Measurements from ENCODE around the gene PIK3AP1.
"Not testable (repeated sequence)": the region's sequence is repeated elsewhere in the genome, so short reads cannot be mapped to it uniquely, and the experiment has no call there.

PIK3AP1 gene

DNA sequence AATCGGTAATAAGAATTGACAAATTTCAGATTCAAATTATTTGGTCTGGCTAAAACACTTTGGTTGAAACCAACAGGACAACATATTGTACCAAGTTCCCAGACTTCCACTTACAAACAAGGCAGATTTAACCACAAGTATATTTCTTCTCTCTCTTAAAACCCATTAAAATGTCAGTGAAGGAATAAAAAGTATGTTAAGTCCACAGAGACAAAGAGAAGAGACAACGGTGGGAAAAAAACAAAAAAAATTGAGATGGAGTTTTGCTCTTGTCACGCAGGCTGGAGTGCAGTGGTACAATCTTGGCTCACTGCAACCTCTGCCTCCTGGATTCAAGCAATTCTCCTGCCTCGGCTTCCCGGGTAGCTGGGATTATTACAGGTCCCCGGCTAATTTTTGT, 149.8 kb downstream of the PIK3AP1 start:
- H3K9me3 ChIP-seq (ENCODE audit: insufficient read depth, low read depth, low read length) = no peaks in the 10 kb centered on the region
- 96% methylated on average over 6 of the region's 6 CpGs for WGBS
- H3K9ac ChIP-seq (ENCODE audit: low read depth, low read length) = no peak overlapping the region
- H3K27me3 ChIP-seq (ENCODE audit: insufficient read depth, low read length) = no peaks in the 10 kb centered on the region
- H3K27ac ChIP-seq (ENCODE audit: low read depth, low read length) = no peak overlapping the region
- H3K4me3 ChIP-seq (ENCODE audit: low read length) = no peak overlapping the region
- peaks cover 18% of the 10 kb centered on the region for H3K4me1 ChIP-seq (ENCODE audit: insufficient read depth, low read length)
- H3K36me3 ChIP-seq (ENCODE audit: insufficient read depth, low read length) = peaks cover 39% of the 10 kb centered on the region

DNA sequence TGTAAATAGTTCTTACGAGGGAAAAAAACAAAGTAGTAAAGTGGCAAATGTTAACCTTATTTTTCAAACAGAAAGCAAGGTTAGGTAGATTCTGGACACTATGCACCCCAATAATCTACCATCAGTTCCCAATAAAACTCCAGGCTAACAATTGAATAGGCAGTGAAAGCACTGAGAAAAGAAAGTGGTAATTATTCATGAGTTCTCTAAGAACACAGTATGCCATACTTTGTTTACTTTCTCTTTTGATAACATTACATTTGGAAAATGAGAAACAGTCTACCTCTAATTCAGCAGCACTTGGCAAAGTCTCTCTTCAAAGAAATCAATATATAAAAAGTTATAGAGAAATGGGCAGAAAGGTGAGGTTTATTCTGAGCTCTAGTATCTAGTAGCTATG, 151.9 kb downstream of the PIK3AP1 start:
- no peak overlapping the region for H3K27ac ChIP-seq (ENCODE audit: low read depth, low read length)
- no peaks in the 10 kb centered on the region for H3K9me3 ChIP-seq (ENCODE audit: insufficient read depth, low read depth, low read length)
- no CpG with 5 or more reads among the region's 1 CpG for WGBS
- H3K4me1 ChIP-seq (ENCODE audit: insufficient read depth, low read length) = peaks cover 18% of the 10 kb centered on the region
- H3K36me3 ChIP-seq (ENCODE audit: insufficient read depth, low read length) = peaks cover 47% of the 10 kb centered on the region
- H3K4me3 ChIP-seq (ENCODE audit: low read length) = no peak overlapping the region
- no peaks in the 10 kb centered on the region for H3K27me3 ChIP-seq (ENCODE audit: insufficient read depth, low read length)
- no peak overlapping the region for H3K9ac ChIP-seq (ENCODE audit: low read depth, low read length)

DNA sequence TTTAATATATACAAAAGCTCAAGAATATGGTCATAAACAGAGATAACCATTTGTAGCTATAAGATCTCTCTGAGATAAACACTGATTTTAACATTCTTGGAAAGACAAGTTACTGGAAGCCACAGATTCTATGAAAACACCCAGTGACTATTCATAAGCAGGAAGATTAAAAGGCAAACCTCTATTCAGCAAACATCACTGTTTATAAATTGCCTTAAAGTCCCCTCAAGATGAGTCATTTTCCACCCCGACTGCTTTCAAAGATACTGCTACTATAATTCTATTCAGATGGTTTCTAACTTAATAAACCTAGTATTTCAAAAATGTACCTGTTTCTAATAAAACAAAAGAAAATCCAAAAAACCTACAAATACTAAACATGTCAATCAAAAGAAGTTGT, 154.5 kb downstream of the PIK3AP1 start:
- Histone ChIP-seq H3K36me3 (ENCODE audit: insufficient read depth, low read length) (peaks cover 60% of the 10 kb centered on the region), H3K4me3 (ENCODE audit: low read length) (no peak overlapping the region), H3K9ac (ENCODE audit: low read depth, low read length) (no peak overlapping the region), H3K9me3 (ENCODE audit: insufficient read depth, low read depth, low read length) (no peaks in the 10 kb centered on the region), H3K4me1 (ENCODE audit: insufficient read depth, low read length) (0 out of 2 replicates have a peak, but pooled peaks cover 3% of the 10 kb centered on the region), H3K27ac (ENCODE audit: low read depth, low read length) (no peak overlapping the region), H3K27me3 (ENCODE audit: insufficient read depth, low read length) (no peaks in the 10 kb centered on the region)
- 88% methylated on average over 1 of the region's 1 CpG for WGBS

DNA sequence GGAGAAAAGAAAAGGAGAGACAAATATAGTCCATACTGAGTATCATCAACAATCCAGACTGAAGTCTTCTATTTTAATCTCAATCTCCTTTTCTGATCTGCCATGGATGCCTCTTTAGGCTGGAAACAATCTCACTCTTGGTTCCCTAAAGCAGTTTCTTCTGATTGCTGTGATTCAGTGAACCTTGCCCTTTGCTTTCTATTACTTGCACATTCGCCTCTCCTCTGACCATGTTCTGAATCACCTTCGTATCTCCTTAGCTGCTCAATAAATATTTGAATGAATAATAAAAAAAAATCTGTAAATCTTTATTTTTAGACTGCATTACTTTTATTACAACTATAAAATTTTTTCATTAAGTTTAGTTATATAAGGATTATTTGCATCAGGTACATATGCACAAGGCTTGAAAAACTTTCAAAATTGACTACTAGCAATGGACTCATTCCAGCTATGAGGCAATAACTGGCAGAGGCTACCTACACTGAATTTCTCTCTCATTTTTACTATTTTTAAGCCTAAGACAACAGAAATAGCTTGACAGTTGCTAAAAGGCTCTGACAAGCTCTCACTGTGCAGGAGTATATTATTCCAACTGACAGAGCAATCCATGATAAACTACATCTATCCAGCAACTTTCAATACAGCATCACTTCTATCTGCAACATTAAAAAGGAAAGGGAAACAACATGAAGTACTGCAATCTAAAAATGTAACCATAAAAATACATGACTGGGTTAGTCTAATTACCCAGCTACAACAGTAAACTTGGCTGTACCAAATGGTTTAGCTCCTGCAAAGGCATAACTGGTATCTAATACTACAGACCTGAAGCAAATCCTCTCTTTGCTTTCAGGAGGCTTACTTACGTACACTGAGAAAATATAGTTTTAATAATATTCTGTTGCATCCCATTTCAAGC, 159.1 kb downstream of the PIK3AP1 start:
- peaks cover 62% of the 10 kb centered on the region for H3K36me3 ChIP-seq (ENCODE audit: insufficient read depth, low read length)
- no peaks in the 10 kb centered on the region for H3K9me3 ChIP-seq (ENCODE audit: insufficient read depth, low read depth, low read length)
- no peak overlapping the region for H3K4me3 ChIP-seq (ENCODE audit: low read length)
- H3K9ac ChIP-seq (ENCODE audit: low read depth, low read length) = no peak overlapping the region
- 92% methylated on average over 1 of the region's 3 CpGs for WGBS
- H3K4me1 ChIP-seq (ENCODE audit: insufficient read depth, low read length) = no peaks in the 10 kb centered on the region
- H3K27me3 ChIP-seq (ENCODE audit: insufficient read depth, low read length) = no peaks in the 10 kb centered on the region
- H3K27ac ChIP-seq (ENCODE audit: low read depth, low read length) = no peak overlapping the region

DNA sequence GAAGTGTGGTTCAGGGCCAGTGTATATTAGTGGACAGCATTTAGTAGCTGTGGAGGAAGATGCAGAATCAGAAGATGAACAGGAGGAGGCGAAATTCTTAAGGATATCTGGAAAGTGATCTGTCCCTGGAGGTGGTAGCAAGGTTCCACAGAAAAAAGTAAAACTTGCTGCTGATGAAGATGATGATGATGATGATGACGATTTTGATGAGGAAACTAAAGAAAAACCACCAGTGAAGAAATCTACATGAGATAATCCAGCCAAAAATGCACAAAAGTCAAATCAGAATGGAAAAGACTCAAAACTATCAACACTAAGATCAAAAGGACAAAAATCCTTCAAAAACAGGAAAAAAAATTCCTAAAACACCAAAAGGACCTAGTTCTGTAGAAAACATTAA, 159.8 kb downstream of the PIK3AP1 start:
- H3K9ac ChIP-seq (ENCODE audit: low read depth, low read length) = no peak overlapping the region
- no peaks in the 10 kb centered on the region for H3K27me3 ChIP-seq (ENCODE audit: insufficient read depth, low read length)
- H3K4me1 ChIP-seq (ENCODE audit: insufficient read depth, low read length) = no peaks in the 10 kb centered on the region
- 95% methylated on average over 2 of the region's 2 CpGs for WGBS
- H3K27ac ChIP-seq (ENCODE audit: low read depth, low read length) = no peak overlapping the region
- no peak overlapping the region for H3K4me3 ChIP-seq (ENCODE audit: low read length)
- peaks cover 65% of the 10 kb centered on the region for H3K36me3 ChIP-seq (ENCODE audit: insufficient read depth, low read length)
- no peaks in the 10 kb centered on the region for H3K9me3 ChIP-seq (ENCODE audit: insufficient read depth, low read depth, low read length)

DNA sequence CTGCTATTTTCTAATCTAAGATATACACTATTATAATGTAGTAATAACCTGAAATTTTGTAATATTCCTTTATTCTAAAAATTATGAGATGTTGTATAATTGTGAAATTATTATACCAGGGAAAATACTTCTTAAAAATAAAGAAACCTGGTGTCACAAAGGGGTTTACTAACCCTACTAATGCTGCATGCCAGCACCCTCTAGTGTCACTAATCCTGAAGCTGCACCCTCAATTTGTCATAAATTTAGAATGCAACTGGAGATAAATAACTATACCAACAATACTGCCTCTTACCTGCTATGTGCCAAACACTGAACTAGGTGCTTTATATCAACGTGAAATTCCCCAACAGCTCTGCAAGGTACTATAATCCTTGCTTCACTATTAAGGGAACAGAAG, 164.3 kb downstream of the PIK3AP1 start:
- peaks cover 71% of the 10 kb centered on the region for H3K36me3 ChIP-seq (ENCODE audit: insufficient read depth, low read length)
- H3K27me3 ChIP-seq (ENCODE audit: insufficient read depth, low read length) = no peaks in the 10 kb centered on the region
- H3K4me1 ChIP-seq (ENCODE audit: insufficient read depth, low read length) = no peaks in the 10 kb centered on the region
- no peak overlapping the region for H3K9ac ChIP-seq (ENCODE audit: low read depth, low read length)
- H3K4me3 ChIP-seq (ENCODE audit: low read length) = no peak overlapping the region
- H3K9me3 ChIP-seq (ENCODE audit: insufficient read depth, low read depth, low read length) = no peaks in the 10 kb centered on the region
- WGBS = 83% methylated on average over 1 of the region's 1 CpG
- no peak overlapping the region for H3K27ac ChIP-seq (ENCODE audit: low read depth, low read length)

DNA sequence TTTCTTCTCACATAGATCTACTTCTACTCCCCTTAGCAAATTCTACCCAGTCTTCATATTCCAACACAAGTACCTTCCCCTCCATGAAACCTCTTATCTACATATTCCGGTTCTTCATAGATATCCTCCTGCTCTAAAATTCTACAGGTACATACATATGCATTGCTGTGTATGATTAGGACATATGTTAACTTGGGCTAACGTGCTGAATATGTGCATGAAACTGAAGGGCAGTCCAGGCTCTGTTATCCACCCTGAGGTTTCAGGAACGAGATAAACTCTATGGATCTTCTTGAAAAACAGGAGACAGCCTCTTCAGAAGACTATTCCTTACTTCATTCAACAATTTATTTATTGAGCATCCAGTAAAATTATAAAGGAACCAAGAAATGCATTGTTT, 165.0 kb downstream of the PIK3AP1 start:
- H3K27me3 ChIP-seq (ENCODE audit: insufficient read depth, low read length) = no peaks in the 10 kb centered on the region
- H3K9me3 ChIP-seq (ENCODE audit: insufficient read depth, low read depth, low read length) = no peaks in the 10 kb centered on the region
- no peak overlapping the region for H3K27ac ChIP-seq (ENCODE audit: low read depth, low read length)
- H3K9ac ChIP-seq (ENCODE audit: low read depth, low read length) = no peak overlapping the region
- WGBS = 98% methylated on average over 3 of the region's 3 CpGs
- no peak overlapping the region for H3K4me3 ChIP-seq (ENCODE audit: low read length)
- no peaks in the 10 kb centered on the region for H3K4me1 ChIP-seq (ENCODE audit: insufficient read depth, low read length)
- H3K36me3 ChIP-seq (ENCODE audit: insufficient read depth, low read length) = peaks cover 71% of the 10 kb centered on the region

DNA sequence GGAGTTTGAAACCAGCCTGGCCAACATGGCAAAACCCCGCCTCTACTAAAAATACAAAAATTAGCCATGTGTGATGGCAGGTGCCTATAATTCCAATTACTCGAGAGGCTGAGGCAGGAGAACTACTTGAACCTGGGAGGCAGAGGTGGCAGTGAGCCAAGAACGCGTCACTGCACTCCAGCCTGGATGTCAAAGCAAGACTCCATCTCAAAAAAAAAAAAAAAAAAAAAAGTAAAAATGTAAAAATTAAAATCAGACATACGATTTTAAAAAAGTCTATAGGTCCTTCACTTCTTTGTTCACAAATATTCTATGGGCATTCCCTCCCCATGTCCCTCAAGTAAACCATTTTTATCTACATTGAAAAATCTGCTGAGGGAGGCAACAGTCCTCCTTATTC, 171.7 kb downstream of the PIK3AP1 start:
- no peak overlapping the region for H3K9ac ChIP-seq (ENCODE audit: low read depth, low read length)
- H3K9me3 ChIP-seq (ENCODE audit: insufficient read depth, low read depth, low read length) = no peaks in the 10 kb centered on the region
- H3K27ac ChIP-seq (ENCODE audit: low read depth, low read length) = no peak overlapping the region
- no peaks in the 10 kb centered on the region for H3K27me3 ChIP-seq (ENCODE audit: insufficient read depth, low read length)
- WGBS = 88% methylated on average over 5 of the region's 5 CpGs
- H3K4me1 ChIP-seq (ENCODE audit: insufficient read depth, low read length) = no peaks in the 10 kb centered on the region
- peaks cover 94% of the 10 kb centered on the region for H3K36me3 ChIP-seq (ENCODE audit: insufficient read depth, low read length)
- H3K4me3 ChIP-seq (ENCODE audit: low read length) = no peak overlapping the region

DNA sequence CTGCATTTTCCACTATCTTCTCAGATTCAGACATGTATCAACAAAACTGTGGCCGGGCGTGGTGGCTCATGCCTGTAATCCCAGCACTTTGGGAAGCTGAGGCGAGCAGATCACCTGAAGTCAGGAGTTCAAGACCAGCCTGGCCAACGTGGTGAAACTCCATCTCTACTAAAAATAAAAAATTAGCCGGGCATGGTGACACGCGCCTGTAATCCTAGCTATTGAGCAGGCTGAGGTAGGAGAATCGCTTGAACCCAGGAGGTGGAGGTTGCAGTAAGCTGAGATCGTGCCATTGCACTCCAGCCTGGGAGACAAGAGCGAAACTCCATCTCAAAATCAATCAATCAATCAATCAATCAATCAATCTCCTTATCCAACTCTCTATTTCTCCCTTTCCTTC, 174.8 kb downstream of the PIK3AP1 start:
- H3K9ac ChIP-seq (ENCODE audit: low read depth, low read length); H3K4me1 ChIP-seq (ENCODE audit: insufficient read depth, low read length); H3K9me3 ChIP-seq (ENCODE audit: insufficient read depth, low read depth, low read length); H3K27me3 ChIP-seq (ENCODE audit: insufficient read depth, low read length); H3K27ac ChIP-seq (ENCODE audit: low read depth, low read length); H3K4me3 ChIP-seq (ENCODE audit: low read length): not testable (repeated sequence)
- WGBS = 97% methylated on average over 10 of the region's 10 CpGs
- H3K36me3 ChIP-seq (ENCODE audit: insufficient read depth, low read length) = peaks cover 87% of the 10 kb centered on the region
